ENCODE data around the gene CDH11.

The CDH11 gene

GRCh38 chr16:64957246-64957645 is 164.6 kb downstream of the CDH11 start:
- no peaks in the 10 kb centered on the region for H3K9me3 ChIP-seq (ENCODE audit: control insufficient read depth, insufficient read depth, low read length)
- H3K27ac ChIP-seq (ENCODE audit: low read depth, low read length), result no peak overlapping the region
- no peaks in the 10 kb centered on the region for H3F3A ChIP-seq (ENCODE audit: control insufficient read depth, insufficient read depth)
- no peaks in the 10 kb centered on the region for H3K36me3 ChIP-seq (ENCODE audit: control insufficient read depth, low read length)
- TF ChIP-seq EZH2phosphoT487 (IDR thresholded peaks at IDR 0.05; ENCODE audit: borderline replicate concordance, low read length), result no peak
- TF ChIP-seq CTCF (IDR thresholded peaks at IDR 0.05; ENCODE audit: low read depth, low read length, poor library complexity, severe bottlenecking), result no peak
- no peaks in the 10 kb centered on the region for H3K79me2 ChIP-seq (ENCODE audit: control insufficient read depth, low read length)
- no peaks in the 10 kb centered on the region for H3K27me3 ChIP-seq (ENCODE audit: control insufficient read depth, low read length)
- no peaks in the 10 kb centered on the region for H4K20me1 ChIP-seq (ENCODE audit: control insufficient read depth, insufficient read depth, low read depth, low read length)
- H3K4me1 ChIP-seq (ENCODE audit: control insufficient read depth, low read length), result no peaks in the 10 kb centered on the region
- H3K9me2 ChIP-seq (replicated peaks; ENCODE audit: control insufficient read depth, low read length), result no peaks in the 10 kb centered on the region
- H3K4me3 ChIP-seq (ENCODE audit: low read length), result no peak overlapping the region
- H3K4me2 ChIP-seq (ENCODE audit: low read length), result no peak overlapping the region

GRCh38 chr16:64952177-64952576 is 169.7 kb downstream of the CDH11 start:
- Histone ChIP-seq H3F3A (ENCODE audit: control insufficient read depth, insufficient read depth) (no peaks in the 10 kb centered on the region), H3K9me2 (replicated peaks; ENCODE audit: control insufficient read depth, low read length) (no peaks in the 10 kb centered on the region), H3K27ac (ENCODE audit: low read depth, low read length) (no peak overlapping the region), H3K36me3 (ENCODE audit: control insufficient read depth, low read length) (no peaks in the 10 kb centered on the region), H3K4me1 (ENCODE audit: control insufficient read depth, low read length) (no peaks in the 10 kb centered on the region), H3K9me3 (ENCODE audit: control insufficient read depth, insufficient read depth, low read length) (peaks cover 3% of the 10 kb centered on the region; the same call in 1 of the 2 replicates), H3K4me3 (ENCODE audit: low read length) (no peak overlapping the region), H3K27me3 (ENCODE audit: control insufficient read depth, low read length) (no peaks in the 10 kb centered on the region), H3K79me2 (ENCODE audit: control insufficient read depth, low read length) (no peaks in the 10 kb centered on the region), H4K20me1 (ENCODE audit: control insufficient read depth, insufficient read depth, low read depth, low read length) (no peaks in the 10 kb centered on the region), H3K4me2 (ENCODE audit: low read length) (no peak overlapping the region)
- TF ChIP-seq EZH2phosphoT487 (IDR thresholded peaks at IDR 0.05; ENCODE audit: borderline replicate concordance, low read length), result no peak

- no peak overlapping the region for H3K4me3 ChIP-seq (ENCODE audit: low read length)
- H3K9me2 ChIP-seq (replicated peaks; ENCODE audit: control insufficient read depth, low read length), result no peaks in the 10 kb centered on the region
- no peak overlapping the region for H3K27ac ChIP-seq (ENCODE audit: low read depth, low read length)
- H3K4me1 ChIP-seq (ENCODE audit: control insufficient read depth, low read length), result no peaks in the 10 kb centered on the region
- peaks cover 3% of the 10 kb centered on the region; the same call in 1 of the 2 replicates for H3K9me3 ChIP-seq (ENCODE audit: control insufficient read depth, insufficient read depth, low read length)
- H3K4me2 ChIP-seq (ENCODE audit: low read length), result no peak overlapping the region
- H3F3A ChIP-seq (ENCODE audit: control insufficient read depth, insufficient read depth), result no peaks in the 10 kb centered on the region
- H3K36me3 ChIP-seq (ENCODE audit: control insufficient read depth, low read length), result no peaks in the 10 kb centered on the region
- H3K79me2 ChIP-seq (ENCODE audit: control insufficient read depth, low read length), result no peaks in the 10 kb centered on the region
- H3K27me3 ChIP-seq (ENCODE audit: control insufficient read depth, low read length), result no peaks in the 10 kb centered on the region
- no peak for TF ChIP-seq CTCF (IDR thresholded peaks at IDR 0.05; ENCODE audit: low read depth, low read length, poor library complexity, severe bottlenecking)
- no peak for TF ChIP-seq EZH2phosphoT487 (IDR thresholded peaks at IDR 0.05; ENCODE audit: borderline replicate concordance, low read length)
- no peaks in the 10 kb centered on the region for H4K20me1 ChIP-seq (ENCODE audit: control insufficient read depth, insufficient read depth, low read depth, low read length)
Observed at GRCh38 chr16:64951193-64951592, 170.7 kb downstream of the CDH11 start.

GRCh38 chr16:64950731-64951130 is 171.1 kb downstream of the CDH11 start:
- Histone ChIP-seq H4K20me1 (ENCODE audit: control insufficient read depth, insufficient read depth, low read depth, low read length) (no peaks in the 10 kb centered on the region), H3K27me3 (ENCODE audit: control insufficient read depth, low read length) (no peaks in the 10 kb centered on the region), H3K4me1 (ENCODE audit: control insufficient read depth, low read length) (no peaks in the 10 kb centered on the region), H3K9me3 (ENCODE audit: control insufficient read depth, insufficient read depth, low read length) (peaks cover 3% of the 10 kb centered on the region; the same call in 1 of the 2 replicates), H3F3A (ENCODE audit: control insufficient read depth, insufficient read depth) (no peaks in the 10 kb centered on the region), H3K9me2 (replicated peaks; ENCODE audit: control insufficient read depth, low read length) (no peaks in the 10 kb centered on the region), H3K79me2 (ENCODE audit: control insufficient read depth, low read length) (no peaks in the 10 kb centered on the region), H3K4me3 (ENCODE audit: low read length) (no peak overlapping the region), H3K36me3 (ENCODE audit: control insufficient read depth, low read length) (no peaks in the 10 kb centered on the region), H3K4me2 (ENCODE audit: low read length) (no peak overlapping the region), H3K27ac (ENCODE audit: low read depth, low read length) (no peak overlapping the region)
- TF ChIP-seq CTCF (IDR thresholded peaks at IDR 0.05; ENCODE audit: low read depth, low read length, poor library complexity, severe bottlenecking) (no peak), EZH2phosphoT487 (IDR thresholded peaks at IDR 0.05; ENCODE audit: borderline replicate concordance, low read length) (no peak)

Measured in DOHH2 (cell line).